IPS DF 4.7 (cell line): ENCODE data around the gene TIRAP.

Experiments used
- DNase-seq: peaks from one replicate; pipeline ENCODE4 v3.0.0-alpha.2; 2013; ENCODE audit warnings: low spot score; ENCODE audit errors: extremely low read depth

Gene TIRAP

DNA sequence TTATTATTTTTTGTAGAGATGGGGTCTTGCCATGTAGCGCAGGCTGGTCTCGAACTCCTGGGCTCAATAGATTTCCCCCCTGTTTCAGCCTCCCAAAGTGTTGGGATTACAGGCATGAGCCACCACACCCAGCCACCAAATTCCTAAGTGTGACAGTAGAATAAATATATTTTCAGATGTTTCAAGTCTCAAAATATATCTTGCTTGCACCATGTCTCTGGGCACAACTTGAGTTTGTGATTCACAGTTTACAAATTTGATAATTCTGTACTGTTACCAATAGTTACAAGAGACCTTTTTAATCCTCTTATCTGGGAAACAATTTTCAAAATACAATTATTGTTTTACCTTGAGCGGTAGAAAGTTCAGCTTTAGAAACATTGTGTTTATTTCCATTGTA is 40.1 kb downstream of the TIRAP start:
- no peak for DNase-seq

DNA sequence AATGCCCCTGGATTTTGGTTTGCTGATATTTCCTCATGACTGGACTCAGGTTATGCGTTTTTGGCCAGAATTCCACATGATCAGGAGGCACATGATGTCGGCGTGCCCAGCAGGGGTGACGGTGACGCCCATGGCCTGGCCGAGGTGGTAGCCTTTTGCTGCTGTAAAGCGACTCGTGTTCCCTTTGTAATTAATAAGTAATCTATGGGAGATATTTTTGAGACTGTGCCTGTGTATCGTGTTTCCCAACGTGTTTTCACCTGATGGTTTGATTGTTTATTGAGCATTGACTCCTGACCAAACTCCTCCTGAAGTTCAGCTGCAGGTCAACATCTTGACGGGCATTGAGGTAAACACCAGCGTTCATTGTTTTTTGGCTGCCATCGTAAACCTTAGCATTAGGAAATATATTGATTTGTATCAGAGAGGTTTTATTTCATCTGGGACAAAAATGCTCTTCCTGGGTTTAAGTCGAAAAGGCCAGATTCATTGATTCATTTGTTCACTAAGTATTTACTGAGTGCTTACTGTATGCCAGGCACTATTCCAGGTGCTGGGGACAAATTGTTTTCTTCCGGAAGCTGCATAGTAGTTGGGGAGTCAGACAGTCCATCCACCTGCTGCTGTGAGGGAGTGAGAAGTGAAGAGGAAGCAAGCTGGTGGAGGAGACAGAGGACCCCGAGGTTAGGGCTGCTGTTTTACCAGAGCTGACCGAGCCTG is 44.5 kb downstream of the TIRAP start:
- no peak for DNase-seq

DNA sequence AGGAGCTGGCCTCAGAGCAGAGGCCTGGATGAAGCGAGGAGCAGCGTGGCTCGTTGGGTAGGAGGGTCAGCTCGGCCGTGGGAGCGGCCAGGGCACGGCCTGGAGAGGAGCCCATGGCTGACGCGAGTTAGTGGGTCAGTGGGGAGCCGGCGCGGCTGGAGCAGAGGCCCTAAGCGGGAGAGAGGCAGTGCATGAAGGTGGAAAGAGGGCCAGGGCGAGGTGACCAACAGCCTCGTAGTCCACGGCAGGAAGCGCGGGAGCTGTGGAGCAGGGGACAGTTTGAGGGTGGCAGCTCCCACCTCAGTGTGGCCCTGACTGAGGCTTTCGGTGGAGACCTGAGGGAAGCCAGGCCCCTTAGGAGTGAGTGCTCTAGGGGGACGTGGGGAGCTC is 45.1 kb downstream of the TIRAP start:
- DNase-seq, result no peak

DNA sequence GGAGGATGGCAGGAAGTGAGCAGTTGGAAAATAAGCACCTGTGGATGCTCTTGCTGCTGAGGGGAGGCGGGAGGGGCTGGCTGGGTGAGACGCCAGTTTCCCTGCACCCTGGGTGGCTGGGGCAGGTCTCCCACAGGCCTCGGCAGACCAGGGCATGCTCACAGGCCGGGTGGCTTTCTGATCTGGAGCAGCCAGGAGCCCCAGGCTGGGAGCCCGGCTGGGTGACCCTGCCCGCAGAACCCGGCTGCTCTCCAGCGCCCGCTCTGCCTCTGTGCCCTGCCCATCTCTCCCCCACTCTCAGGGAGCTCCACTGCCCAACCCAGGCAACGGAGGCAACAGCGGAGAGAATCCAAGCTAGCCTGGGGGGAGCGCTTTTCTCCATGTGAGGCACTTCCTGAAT is 45.6 kb downstream of the TIRAP start:
- no peak for DNase-seq

DNA sequence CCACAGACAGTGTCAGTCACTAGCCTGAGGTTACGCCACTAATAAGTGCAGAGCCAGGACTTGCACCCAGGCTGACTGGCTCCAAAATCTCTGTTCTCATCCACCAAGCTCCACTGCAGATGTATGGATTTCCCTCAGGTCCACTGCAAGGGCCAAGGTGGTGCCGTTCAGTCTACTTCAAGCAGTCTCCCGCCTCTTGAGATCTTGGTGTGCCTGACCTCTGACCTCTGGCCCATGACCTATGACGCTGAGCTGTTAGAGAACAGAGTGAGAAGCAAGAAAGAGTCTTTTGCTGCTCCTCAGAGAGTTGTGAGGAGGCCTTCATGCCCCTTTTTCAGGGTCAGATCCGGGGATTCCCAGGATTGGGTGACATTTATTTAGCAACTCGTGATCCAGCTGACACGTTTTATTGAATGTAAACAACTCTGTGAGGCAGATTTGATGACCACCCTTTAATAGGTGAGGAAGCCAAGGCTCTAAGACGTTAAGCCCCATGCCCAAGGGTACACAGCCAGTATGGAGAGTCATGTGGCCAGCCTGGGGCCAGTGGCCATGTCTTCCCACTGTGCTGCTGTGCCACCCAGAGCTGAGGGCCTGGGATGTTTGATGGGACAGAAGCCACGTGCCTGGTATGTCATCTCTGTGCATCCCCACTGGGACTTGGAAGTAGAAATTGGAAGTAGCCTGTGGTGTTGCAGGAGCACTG is 46.2 kb downstream of the TIRAP start:
- DNase-seq, result no peak

DNA sequence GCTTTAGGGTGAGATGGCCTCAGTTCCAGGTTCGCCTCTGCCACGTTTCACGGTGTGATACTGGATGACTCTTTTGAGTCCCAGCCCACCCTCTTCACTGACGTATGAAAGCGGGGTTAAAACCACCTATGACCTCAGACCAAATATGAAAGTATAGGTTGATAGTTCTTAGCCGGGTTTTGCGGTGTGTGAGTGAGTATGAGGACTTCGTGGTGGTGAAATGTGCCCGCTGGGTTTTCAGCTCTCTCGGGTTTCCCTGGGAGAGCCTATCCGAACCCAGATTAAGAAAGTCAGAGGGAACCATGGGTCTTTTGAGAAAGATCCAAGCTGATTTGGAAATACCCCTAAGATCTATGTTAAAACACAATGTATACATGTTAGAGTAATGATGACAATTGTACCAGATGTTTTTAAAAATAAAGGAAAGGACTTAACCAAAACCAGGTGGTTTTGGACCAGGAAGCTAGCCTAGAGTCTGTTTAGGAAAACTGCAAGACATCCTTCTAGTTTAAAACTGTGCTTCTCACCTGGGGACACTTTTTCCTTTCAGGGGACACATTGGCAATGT is 46.8 kb downstream of the TIRAP start:
- DNase-seq, result no peak

DNA sequence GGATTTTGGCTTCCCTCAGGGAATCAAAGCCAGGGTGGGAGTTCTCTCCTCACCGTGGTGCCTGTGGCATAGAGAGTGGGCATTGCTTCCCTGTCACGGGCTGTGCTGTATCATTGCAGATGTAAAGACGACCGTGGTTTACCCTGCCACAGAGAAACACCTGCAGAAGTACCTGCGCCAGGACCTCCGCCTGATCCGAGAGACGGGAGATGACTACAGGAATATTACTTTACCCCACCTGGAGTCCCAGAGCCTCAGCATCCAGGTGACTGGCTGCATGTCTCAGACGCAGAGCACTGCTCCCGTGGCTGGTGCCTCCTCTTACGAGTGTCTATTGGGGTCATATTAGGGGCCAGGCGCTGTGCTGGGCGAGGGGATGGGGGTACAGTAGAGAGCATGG is 48.4 kb downstream of the TIRAP start:
- DNase-seq, result no peak

DNA sequence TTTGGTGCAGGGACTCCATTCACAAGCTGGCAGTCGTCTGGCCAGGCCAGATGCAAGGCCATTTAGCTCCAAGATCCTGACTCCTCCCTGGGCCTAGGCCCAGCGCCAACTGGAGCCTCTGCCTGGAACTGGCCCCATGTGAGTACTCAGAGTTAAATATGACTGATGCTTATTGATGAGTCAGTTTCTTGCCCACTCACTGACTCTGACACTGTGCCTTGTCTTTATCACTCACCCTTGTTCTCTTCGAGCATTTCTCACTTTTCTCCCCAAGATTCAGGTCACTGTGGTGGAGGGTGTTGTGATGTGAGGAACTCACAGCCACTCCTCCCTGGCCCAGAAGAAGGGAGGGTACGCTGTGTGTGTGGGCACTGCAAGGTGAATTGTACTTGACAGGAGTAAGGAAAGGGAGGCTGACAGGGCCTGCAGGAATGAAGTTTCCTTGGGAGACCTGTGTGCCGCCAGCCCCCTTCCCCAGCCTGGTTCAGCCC is 49.4 kb downstream of the TIRAP start:
- DNase-seq, result no peak

DNA sequence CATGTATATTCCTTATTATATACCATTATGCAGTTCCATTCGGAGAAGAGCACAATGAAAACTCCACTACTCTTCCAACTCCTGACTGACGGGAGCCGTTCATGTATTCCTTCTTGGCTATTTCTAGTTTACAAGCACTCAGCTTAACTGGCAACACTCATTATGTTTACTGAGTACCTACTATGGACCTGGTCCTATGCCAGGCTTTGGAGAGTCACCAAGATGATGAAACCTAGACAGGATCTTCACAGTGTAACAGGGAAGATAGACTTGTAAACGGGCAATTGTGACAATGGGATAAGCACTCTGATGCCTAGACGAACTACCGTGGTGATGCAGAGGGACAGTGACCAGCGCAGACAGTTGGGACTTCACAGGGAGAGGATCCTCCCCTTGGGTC is 50.2 kb downstream of the TIRAP start:
- no peak for DNase-seq

DNA sequence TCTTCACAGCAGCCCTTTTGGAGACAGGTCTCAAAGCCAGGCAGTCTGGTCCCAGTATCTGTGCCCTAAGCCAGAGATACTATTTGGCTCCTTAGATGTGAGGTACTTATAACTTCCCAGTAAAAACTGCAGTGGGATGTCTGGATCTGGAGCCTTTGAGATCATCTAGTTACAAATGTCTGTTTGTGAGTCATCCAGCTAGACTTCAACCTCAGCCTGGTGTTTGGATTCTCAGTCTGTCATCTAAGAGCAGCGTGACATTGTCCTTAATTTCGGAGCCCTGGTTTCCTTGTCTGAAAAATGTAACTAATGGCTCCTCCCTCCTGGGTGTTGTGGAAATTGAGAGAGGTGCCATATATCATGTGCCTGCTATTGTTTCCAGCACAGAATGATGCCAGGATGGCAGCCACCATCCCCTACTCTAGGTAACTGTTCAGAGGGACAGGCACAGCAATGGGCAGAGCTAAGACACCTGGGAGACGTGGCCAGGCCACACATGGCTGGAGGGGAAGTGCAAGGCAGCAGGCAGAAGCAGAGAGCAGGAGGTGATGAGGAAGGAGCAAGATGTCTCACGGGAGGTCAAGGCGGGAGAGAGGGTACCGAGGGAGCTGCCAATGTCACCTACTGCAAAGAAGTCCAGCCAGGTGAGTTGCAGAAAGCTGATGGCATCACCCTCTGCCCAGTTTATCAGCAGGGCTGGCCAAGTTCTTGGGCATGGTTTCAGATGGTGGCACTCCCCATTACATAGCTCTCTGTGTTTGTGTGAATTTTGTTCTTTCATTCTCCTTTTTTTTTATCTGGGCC is 52.0 kb downstream of the TIRAP start:
- DNase-seq, result no peak

DNA sequence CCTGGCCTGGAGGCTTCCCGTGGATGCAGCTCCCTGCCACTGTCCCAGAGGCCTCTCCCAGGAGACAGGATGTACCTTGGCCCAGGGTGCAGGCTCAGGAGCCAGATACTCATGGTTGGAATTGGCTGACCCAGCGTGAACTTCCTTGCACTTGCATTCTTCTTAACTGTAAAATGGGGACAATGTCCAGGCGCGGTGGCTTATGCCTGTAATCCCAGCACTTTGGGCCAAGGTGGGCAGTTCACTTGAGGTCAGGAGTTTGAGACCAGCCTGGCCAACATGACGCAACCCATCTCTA is 52.5 kb downstream of the TIRAP start:
- no peak for DNase-seq

DNA sequence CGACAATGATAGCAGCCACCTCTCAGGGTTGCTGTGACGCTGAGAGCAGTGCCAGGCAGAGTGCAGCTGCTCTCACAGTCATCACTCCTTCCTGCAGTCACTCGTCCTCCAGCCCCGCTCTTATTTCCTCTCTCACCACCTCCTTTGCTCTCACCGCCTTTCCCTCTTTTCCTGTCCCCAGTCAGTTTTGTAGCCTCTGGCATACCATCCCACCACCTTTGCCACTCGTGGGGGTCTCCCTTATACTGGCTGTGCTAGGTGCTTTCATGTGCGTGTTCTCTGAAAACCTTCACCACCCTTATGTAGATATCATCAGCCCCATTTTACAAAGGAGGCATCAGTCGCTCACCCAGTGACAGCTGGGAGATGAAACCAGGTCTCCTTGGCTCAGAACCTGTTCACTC is 53.2 kb downstream of the TIRAP start:
- DNase-seq, result no peak

DNA sequence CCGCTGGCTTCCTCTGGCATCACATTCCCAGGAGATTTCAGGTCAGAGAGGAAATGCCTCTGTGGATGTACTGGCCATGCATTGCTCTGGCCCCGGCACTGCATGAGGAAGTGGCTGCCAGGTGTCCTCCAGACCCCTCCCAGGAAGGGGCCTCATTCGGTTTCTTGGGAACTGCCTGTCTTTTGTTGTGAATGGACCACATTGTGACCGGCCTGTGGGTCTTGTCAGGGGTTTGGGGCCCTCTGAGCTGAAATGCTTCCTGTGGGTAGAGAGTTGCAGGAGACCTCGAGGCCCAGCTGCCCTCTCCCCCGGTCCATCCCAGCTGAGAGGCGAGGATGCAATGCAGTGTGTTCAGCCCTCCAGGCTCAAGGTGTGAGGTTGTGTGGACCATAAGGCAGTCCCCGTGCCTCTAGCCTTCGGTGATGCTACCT is 53.8 kb downstream of the TIRAP start:
- no peak for DNase-seq

DNA sequence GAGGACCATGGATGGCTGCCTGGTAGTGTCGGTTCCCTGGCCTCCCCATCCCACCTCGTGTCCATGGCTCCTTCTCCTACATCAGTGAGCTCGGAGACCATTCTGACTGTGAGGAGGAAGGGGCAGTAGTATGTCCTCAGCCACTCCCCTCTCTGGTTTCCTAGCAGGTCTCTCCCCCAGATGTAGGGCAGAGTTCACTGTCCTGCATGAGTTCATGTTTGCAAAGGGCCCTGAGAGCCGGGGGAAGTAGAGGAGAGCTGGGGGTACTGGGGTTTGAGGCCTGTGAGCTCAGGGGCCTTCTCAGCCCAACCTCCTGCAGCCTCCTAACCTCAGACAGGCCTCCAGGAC is 54.2 kb downstream of the TIRAP start:
- no peak for DNase-seq

DNA sequence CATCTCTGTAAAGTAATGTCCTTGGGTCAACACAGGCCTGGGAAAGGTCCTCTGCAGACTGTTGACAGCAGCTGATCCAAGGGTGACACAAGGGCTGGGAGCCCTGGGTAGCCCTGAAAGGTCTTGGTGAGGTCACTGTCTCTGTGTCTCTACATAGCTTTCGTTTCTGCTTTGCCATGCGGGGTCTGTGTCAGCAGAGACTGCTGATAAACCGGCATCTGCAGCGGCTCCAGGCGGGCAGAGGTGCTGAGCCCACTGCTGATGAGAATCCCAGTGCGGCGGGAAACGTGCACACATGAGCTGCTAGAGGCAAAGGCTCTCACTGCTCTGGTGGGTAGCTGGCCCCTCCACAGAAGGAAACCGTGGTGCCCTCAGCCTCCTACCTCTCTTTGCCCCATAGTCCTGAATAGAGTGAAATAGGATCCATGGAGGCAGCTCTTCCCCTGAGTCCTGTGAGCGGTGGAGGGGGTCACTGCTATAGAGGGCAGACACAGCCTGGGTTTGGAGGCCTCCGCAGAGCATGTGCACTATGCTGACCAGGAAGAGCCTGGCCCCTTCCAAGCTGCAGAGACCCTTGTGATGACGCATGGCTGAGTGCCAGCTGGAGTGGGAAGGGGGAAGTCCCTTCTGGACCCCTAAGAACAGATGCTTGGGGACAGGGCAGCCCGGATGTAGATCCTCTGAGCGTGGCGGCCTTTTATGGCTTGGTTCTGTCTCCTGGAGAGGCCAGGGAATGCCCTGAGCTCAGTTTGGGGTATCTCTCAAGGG is 54.8 kb downstream of the TIRAP start:
- no peak for DNase-seq

DNA sequence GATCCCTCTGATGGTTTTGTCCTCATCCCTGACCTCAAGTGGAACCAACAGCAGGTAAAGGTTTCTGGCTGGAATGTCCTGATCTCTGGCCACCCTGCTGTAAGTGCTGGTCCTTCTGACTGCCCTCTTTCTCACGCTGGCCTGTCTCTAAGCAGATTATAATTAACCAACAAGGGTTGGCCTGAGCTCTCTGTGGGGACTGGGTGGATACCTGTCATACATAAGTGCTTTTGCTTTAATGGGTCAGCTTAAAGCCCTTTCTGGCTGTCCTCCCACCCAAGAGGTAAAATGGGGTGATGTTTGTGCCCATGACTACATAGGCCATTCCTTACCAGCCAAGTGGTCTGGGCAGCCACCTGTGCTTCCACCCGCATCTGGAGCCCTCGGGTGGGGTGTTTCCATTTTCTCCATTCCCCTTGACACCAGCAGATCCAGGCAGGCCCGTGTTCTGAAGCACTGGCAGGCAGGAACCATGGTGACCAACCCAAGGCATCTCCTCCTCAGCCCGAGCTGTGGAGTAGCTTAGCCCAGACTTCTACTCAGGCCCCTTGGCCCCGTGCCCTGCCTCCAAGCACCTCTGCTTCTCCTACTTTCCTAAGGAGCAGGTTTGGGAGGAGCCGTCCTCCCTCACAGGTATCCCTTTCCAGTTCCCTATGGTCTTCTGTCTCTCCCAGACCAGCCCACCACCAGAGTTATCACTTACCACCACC is 55.6 kb downstream of the TIRAP start:
- DNase-seq, result no peak

DNA sequence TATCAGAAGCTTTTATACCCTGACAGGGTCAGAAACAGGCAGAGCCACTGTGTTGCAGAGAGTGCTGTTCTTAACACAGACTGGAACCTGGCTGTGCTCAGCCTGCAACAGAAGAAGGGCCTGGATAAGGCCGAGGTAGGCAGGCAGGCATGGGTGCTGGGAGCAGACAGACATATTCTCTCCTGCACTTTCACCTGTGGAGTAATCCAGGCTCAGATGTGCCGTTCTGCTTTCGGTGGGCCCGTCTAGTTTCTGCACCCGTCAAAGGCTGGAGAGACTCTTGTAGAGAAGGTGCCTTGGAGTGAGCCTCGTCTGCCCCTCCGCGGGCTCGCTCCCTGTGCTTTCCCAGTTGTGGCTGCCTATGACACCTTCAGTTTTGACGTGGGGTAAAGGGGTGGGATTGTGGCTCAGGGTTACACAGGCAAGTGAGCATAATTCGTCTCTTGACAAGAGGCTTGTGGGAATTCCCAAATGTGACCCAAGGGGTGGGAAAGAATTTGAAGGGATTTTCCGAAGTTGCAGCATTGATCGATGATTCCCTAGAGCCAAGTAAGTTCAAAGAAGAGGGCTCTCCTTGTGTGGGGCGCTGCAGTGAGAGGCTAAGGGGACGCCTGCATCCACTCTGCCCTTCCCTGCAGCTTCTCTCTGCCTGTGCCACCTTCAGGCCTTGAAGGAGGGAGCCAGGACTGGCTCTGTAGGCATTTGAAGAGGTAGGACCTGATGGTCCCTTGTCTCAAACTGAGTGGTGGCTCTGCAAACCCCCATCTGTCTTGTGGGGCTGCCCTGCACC is 56.4 kb downstream of the TIRAP start:
- no peak for DNase-seq

DNA sequence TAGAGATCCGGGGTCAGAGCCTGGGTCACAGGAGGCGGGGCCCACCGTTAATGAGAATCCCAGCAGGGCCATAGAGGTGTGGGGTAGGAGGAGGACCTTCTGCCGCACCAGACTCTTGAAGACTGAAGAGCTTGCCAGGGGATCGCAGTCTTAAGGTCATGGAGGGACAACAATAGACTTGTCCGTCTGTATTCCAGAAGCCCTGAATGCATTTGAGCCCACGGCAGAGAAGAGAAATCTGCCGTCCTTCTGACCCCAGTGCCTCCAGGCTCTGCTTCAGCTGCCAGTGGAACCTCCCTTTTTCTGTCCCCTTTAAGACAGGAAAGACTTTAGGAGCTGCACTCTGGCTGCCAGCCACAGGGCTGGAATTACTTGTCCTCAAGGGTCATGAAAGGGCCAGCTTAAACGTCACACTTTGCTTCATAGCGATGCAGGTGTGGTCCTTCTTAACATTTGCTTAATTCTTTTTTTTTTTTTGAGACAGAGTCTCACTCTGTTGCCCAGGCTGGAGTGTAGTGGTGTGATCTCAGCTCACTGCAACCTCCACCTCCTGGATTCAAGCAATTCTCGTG is 57.1 kb downstream of the TIRAP start:
- no peak for DNase-seq

DNA sequence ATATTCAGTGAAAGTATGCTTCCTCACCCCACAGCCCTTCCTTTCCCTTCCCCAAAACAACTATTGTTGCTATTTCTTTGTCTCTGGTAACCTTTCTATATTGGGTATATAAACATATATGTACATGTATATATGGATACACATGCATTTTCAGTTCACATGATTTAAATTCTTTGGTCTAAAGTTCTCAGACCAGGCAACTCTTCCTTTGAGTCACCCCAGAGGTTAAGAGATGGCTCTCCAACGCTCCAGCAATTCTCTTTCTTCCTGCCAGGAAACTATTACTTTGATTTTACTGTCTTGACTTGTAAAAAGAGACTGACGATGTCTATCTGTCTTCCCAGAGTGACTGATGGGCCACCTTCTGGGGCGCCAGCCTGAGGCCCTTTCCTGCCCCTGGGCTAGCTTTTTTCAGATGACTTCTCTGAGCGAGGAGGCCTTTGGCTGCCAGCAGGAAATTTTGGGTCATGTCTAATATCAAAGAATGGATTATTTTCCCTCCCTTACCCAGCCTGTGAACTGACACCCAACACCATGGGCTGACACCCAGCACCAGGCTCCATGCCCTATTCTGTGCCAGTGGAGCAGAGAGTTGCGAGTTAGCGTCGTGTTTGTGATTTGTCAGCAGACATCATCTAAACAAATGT is 58.2 kb downstream of the TIRAP start:
- no peak for DNase-seq
